Thoracic aorta (tissue), 2 donors: ENCODE measurements around the gene PHACTR1. TPM values are rescaled to one million over a fixed set of nuclear protein-coding genes. Genes with fewer than 3 reads are reported as not detected.

Experiments used
- ATAC-seq: fragments of 150-250 bp; one replicate; pipeline ENCODE4 v1.8.0; 2017; ENCODE audit warnings: low read depth; ENCODE audit not compliant: insufficient number of reproducible peaks, low FRiP score
- DNase-seq: peaks from one replicate; pipeline ENCODE4 v3.0.0-alpha.2; 2020; ENCODE audit warnings: low spot score
- H3K27ac ChIP-seq, 2 donors: fragments of 200-600 bp; sonication (generic); 1 replicate in 1 of 2; 2 replicates in 1 of 2; pipeline ENCODE4 v1.5.1; 2016; ENCODE audit warnings: mild to moderate bottlenecking in 2 of 2, moderate library complexity in 2 of 2
- H3K27me3 ChIP-seq: fragments of 200-600 bp; sonication (generic); replicated peaks from 2 replicates; pipeline ENCODE4 v1.6.0; 2016; ENCODE audit warnings: mild to moderate bottlenecking; ENCODE audit not compliant: insufficient read depth
- H3K36me3 ChIP-seq: fragments of 200-600 bp; sonication (generic); one replicate; pipeline ENCODE4 v1.5.1; 2016
- H3K4me1 ChIP-seq, 2 donors: fragments of 200-600 bp; sonication (generic); 1 replicate in 1 of 2; 2 replicates in 1 of 2; pipeline versions ENCODE4 v1.5.1 to v1.6.0; 2016; ENCODE audit warnings: low read depth in 2 of 2, mild to moderate bottlenecking in 1 of 2; ENCODE audit not compliant: control insufficient read depth in 1 of 2
- H3K4me3 ChIP-seq: fragments of 200-600 bp; sonication (generic); 2 replicates; pipeline ENCODE4 v1.5.1; 2016; ENCODE audit warnings: mild to moderate bottlenecking
- H3K9me3 ChIP-seq: fragments of 200-600 bp; sonication (generic); 2 replicates; pipeline ENCODE4 v1.5.1; 2016
- CTCF ChIP-seq: fragments of 200-600 bp; sonication (generic); IDR thresholded peaks from one replicate; pipeline ENCODE4 v1.5.1; 2019; ENCODE audit warnings: antibody characterized with exemption
- total RNA-seq, 2 donors: library from RNA; depleted of rRNA; stranded (reverse); fragments of >200 nt; gene quantifications; one replicate each; pipeline versions ENCODE4 v1.1.0 to v1.2.3, GENCODE V29; 2016

The PHACTR1 gene
- total RNA-seq, 2 donors from 2014 or later: 42.9 to 69.1 TPM

- H3K36me3 ChIP-seq: no peaks in the 10 kb centered on the region
- H3K4me3 ChIP-seq: no peak overlapping the region
- ATAC-seq (no peak), DNase-seq (no peak)
- no peaks in the 10 kb centered on the region for H3K27me3 ChIP-seq
- H3K4me1 ChIP-seq: peaks cover 4 to 50% of the 10 kb centered on the region in 2 donors
- TF ChIP-seq CTCF: no peak
- H3K9me3 ChIP-seq: no peaks in the 10 kb centered on the region
- peak overlapping the region; percentile 21 to 49 for H3K27ac ChIP-seq
Measured at GRCh38 chr6:13048113-13048512, 331.5 kb downstream of the PHACTR1 start.

GRCh38 chr6:13049666-13050254 lies 333.2 kb downstream of the PHACTR1 start:
- TF ChIP-seq CTCF: no peak
- no peak for DNase-seq
- no peaks in the 10 kb centered on the region for H3K36me3 ChIP-seq
- no peak for ATAC-seq
- no peak overlapping the region for H3K27ac ChIP-seq
- H3K27me3 ChIP-seq: no peaks in the 10 kb centered on the region
- H3K4me3 ChIP-seq: no peak overlapping the region
- H3K4me1 ChIP-seq: peaks cover 4 to 51% of the 10 kb centered on the region in 2 donors
- no peaks in the 10 kb centered on the region for H3K9me3 ChIP-seq

GRCh38 chr6:13053006-13053461 lies 336.5 kb downstream of the PHACTR1 start:
- peaks cover 4 to 42% of the 10 kb centered on the region in 2 donors for H3K4me1 ChIP-seq
- no peak for ATAC-seq
- H3K27ac ChIP-seq: peak overlapping the region; percentile 20 to 26

GRCh38 chr6:13058051-13058450 lies 341.5 kb downstream of the PHACTR1 start:
- no peak for DNase-seq

More at GRCh38 chr6:13053006-13053461, 336.5 kb downstream of the PHACTR1 start:
- Histone ChIP-seq H3K36me3 (no peaks in the 10 kb centered on the region), H3K9me3 (no peaks in the 10 kb centered on the region), H3K4me3 (no peak overlapping the region), H3K27me3 (no peaks in the 10 kb centered on the region)
- TF ChIP-seq CTCF: no peak
- no peak for DNase-seq

GRCh38 chr6:13059026-13059425 lies 342.5 kb downstream of the PHACTR1 start:
- Histone ChIP-seq H3K4me3 (no peak overlapping the region), H3K27ac (no peak overlapping the region), H3K4me1 (peaks cover 0 to 29% of the 10 kb centered on the region in 2 donors), H3K9me3 (no peaks in the 10 kb centered on the region), H3K36me3 (no peaks in the 10 kb centered on the region), H3K27me3 (no peaks in the 10 kb centered on the region)
- TF ChIP-seq CTCF: no peak
- DNase-seq (no peak), ATAC-seq (no peak)

More at GRCh38 chr6:13058051-13058450, 341.5 kb downstream of the PHACTR1 start:
- H3K36me3 ChIP-seq: no peaks in the 10 kb centered on the region
- no peak for ATAC-seq
- H3K9me3 ChIP-seq: no peaks in the 10 kb centered on the region
- no peaks in the 10 kb centered on the region for H3K27me3 ChIP-seq
- H3K4me3 ChIP-seq: no peak overlapping the region
- H3K27ac ChIP-seq: no peak overlapping the region
- no peak for TF ChIP-seq CTCF
- H3K4me1 ChIP-seq: peaks cover 0 to 37% of the 10 kb centered on the region in 2 donors
